Rectal smooth muscle tissue (tissue), 1 donor: ENCODE data around the gene CDT1.
"Not testable (repeated sequence)": the region's sequence is repeated elsewhere in the genome, so short reads cannot be mapped to it uniquely, and the experiment has no call there.

Experiments
- H3K27ac ChIP-seq: one replicate; pipeline ENCODE4 v1.7.0; 2013; ENCODE audit warnings: low read depth, low read length, inconsistent platforms
- H3K27me3 ChIP-seq: one replicate; pipeline ENCODE4 v1.7.0; 2013; ENCODE audit warnings: low read length; ENCODE audit not compliant: control insufficient read depth, insufficient read depth
- H3K36me3 ChIP-seq: one replicate; pipeline ENCODE4 v1.7.0; 2013; ENCODE audit warnings: low read length; ENCODE audit not compliant: control insufficient read depth, insufficient read depth
- H3K4me1 ChIP-seq: one replicate; pipeline ENCODE4 v1.7.0; 2013; ENCODE audit warnings: low read length; ENCODE audit not compliant: control insufficient read depth, insufficient read depth
- H3K4me3 ChIP-seq: one replicate; pipeline ENCODE4 v1.7.0; 2013; ENCODE audit warnings: low read length
- H3K9ac ChIP-seq: one replicate; pipeline ENCODE4 v1.7.0; 2013; ENCODE audit warnings: low read length

The CDT1 gene

GRCh38 chr16:88781140-88782077, 22.2 kb upstream of the CDT1 start:
- Histone ChIP-seq H3K4me3 (peak overlapping the region; percentile 3), H3K27me3 (no peaks in the 10 kb centered on the region), H3K9ac (no peak overlapping the region), H3K27ac (peak overlapping the region; percentile 86), H3K36me3 (no peaks in the 10 kb centered on the region), H3K4me1 (peaks cover 62% of the 10 kb centered on the region)

DNA sequence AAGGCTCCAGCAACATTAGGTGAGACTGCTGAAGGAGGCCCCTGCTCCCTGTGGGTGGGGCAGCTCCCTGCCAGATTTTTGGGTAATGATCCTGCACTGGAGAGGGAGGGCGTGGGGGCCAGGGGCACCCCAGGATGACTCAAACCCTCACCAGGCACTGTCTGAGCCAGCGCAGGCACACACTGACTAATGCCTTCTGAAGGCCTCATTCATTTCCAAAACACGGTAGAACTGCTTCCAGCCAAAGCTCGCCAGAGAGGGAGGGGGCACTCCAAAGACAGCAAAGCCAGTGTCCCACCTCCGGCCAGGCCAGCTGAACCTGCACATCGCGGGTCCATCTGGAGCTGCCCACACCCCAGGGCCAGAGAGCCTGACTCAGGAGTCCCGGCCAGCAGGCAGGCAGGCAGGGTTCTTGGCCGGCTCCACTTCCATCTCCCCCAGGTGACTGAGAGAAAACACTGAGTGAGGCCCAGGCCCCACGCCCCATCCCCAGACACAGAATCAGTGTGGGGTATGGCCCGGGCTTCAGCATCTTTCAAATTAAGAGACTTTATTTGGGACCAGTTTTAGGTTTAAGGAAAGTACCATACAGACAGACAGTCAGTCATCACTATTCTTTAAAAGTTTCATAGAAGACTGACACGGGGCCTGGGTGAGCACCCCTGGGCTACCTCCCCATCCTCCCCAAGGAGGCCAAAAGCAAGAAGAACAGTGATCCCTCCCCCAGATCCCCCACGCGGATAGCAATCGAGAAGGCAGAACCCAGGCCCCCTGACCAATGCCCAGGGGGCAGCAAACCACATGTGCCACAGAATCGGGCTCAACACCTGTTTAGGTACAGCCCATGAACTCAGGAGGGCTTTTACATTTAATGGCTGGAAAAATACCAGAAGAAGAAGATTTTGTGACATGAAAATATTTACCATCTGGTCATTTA, 20.9 kb upstream of the CDT1 start:
- Histone ChIP-seq H3K4me3 (peak overlapping the region; percentile 73), H3K36me3 (no peaks in the 10 kb centered on the region), H3K27ac (peak overlapping the region; percentile 95), H3K4me1 (peaks cover 52% of the 10 kb centered on the region), H3K27me3 (no peaks in the 10 kb centered on the region), H3K9ac (no peak overlapping the region)

DNA sequence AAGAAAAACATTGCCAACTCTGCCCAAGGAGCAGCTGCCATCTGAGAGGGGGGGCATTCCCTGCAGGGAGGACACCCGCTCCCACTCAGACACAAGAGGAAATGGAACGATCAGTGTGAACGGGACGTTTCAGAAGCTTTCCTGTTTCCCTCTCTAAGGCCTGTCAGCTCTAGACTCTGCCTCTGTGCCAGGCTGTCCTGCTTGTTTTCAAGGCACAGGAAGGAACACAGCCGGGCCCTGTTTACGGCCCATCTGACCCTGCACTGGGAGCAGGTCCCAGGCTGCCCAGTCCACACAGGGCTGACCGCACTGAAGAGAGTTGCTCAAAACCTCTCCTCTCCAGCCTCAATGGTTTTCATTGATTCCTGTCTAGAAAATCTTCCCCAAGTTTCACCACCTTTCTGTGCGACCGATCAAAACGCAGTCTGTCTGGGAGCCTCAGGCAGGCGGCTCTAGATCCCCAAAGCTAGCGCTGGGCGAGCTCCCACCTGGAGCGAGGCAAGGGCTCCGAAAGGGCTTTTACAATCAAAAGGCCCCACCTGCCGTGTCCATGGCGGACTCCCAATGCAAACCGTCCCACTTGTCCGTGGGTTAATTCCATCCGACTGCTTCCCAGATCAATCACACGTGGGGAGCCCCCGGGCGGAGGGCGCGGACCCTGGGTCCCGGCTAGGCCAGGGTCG, 20.1 kb upstream of the CDT1 start:
- Histone ChIP-seq H3K4me3 (peak overlapping the region; percentile 73), H3K27me3 (no peaks in the 10 kb centered on the region), H3K4me1 (peaks cover 46% of the 10 kb centered on the region), H3K9ac (peak overlapping the region; percentile 39), H3K36me3 (no peaks in the 10 kb centered on the region), H3K27ac (peak overlapping the region; percentile 95)

DNA sequence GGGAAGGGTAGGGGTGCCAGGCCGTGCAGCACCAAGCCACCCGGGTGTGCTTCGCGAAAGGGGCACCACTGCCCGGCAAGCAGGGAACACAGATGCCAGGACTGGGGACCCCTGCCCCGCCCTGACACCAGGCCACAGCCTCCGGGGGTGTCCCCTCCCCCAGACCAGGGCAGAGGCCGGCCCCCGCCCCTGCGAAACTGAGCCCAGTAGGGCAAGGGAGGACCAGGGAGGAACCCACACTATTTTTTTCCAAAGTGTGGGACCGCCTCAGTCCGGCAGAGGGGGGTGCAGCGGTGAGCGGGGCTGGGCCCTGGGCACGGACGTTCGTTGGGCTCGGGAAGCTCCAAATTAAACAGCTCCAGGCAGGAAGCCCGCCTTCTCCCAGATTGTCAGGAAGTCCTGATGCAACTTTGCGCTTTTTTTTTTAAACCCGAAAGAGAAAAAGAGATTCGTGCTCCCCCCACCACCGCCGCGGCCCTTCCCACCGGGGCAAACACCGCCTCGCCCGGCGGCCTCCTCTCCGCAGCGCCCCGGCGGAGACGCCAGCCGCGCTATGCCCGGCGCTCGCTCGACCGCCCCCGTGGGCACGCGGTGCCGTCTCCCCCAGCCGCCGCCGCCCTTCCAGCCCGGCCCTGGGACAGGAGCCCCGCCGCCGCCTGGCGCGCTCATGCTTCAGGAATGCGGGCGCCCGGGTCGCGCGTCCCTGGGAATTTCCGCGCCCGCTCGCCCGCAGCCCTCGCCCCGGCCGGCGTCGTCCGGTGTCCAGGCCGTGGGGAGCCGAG, 19.3 kb upstream of the CDT1 start:
- H3K4me3 ChIP-seq: peak overlapping the region; percentile 73
- H3K36me3 ChIP-seq: no peaks in the 10 kb centered on the region
- no peaks in the 10 kb centered on the region for H3K27me3 ChIP-seq
- peak overlapping the region; percentile 39 for H3K9ac ChIP-seq
- H3K27ac ChIP-seq: peak overlapping the region; percentile 95
- H3K4me1 ChIP-seq: peaks cover 41% of the 10 kb centered on the region

- Histone ChIP-seq H3K27me3 (no peaks in the 10 kb centered on the region), H3K27ac (peak overlapping the region; percentile 95), H3K36me3 (no peaks in the 10 kb centered on the region), H3K4me3 (peak overlapping the region; percentile 73), H3K9ac (no peak overlapping the region), H3K4me1 (peaks cover 36% of the 10 kb centered on the region)
Observed at GRCh38 chr16:88784856-88785105, 18.8 kb upstream of the CDT1 start.

GRCh38 chr16:88785106-88785924, 18.3 kb upstream of the CDT1 start, which contains the start of gene PIEZO1:
TSS of gene PIEZO1 (minus strand) at chr16:88785220. CDS start at chr16:88784964, 256 bp downstream.
- Histone ChIP-seq H3K4me1 (peaks cover 31% of the 10 kb centered on the region), H3K36me3 (no peaks in the 10 kb centered on the region), H3K27me3 (no peaks in the 10 kb centered on the region)

DNA sequence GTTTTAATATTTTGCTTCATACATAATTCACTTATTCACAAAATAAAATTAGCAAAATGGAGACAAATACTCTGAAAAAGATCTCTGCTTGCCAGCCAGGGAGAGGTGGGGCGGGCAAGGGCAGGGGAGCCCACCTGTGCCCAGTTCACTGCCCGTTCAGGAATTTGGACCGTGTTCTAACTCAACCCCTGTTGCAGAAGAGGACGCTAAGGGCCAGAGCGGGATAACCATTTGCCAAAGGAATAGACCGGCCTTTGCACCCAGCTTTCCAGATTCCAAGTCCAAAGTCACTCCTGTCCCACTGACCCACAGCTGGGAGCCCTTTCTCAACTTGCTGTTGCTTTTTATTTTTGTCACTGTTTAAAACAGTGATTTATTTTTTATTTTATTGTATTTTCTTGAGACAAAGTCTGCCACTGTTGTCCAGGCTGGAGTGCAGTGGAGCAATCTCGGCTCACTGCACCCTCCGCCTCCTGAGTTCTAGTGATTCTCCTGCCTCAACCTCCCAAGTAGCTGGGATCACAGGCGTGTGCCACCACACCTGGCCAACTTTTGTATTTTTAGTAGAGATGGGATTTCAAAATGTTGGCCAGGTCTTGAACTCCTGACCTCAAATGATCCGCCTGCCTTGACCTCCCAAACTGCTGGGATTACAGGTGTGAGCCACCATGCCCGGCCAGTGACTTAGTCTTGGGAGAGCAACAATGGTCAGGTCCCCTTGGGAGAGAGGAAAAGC, 15.8 kb upstream of the CDT1 start:
- H3K9ac ChIP-seq: no peak overlapping the region
- peaks cover 8% of the 10 kb centered on the region for H3K4me1 ChIP-seq
- no peaks in the 10 kb centered on the region for H3K36me3 ChIP-seq
- H3K4me3 ChIP-seq: no peak overlapping the region
- no peak overlapping the region for H3K27ac ChIP-seq
- H3K27me3 ChIP-seq: peaks cover 2% of the 10 kb centered on the region

More at GRCh38 chr16:88785106-88785924, 18.3 kb upstream of the CDT1 start, which contains the start of gene PIEZO1:
- peak within 1 kb of the TSS; percentile 73 for H3K4me3 ChIP-seq
- H3K9ac ChIP-seq: peak within 1 kb of the TSS; percentile 39
- H3K27ac ChIP-seq: peak within 1 kb of the TSS; percentile 95

DNA sequence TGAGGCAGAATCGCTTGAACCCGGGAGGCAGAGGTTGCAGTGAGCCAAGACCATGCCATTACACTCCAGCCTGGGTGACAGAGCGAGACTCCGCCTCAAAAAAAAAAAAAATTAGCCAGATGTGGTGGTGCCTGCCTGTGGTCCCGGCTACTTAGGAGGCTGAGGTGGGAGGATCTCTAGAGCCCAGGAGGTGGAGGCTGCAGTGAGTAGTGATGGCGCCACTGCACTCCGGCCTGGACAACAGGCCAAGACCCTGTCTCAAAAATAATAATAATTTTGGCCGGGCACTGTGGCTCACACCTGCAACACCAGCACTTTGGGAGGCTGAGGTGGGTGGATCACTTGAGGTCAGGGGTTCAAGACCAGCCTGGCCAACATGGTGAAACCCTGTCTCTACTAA, 14.8 kb upstream of the CDT1 start:
- H3K27ac ChIP-seq, H3K4me3 ChIP-seq, H3K9ac ChIP-seq, H3K4me1 ChIP-seq, H3K36me3 ChIP-seq, H3K27me3 ChIP-seq: not testable (repeated sequence)

- no peak overlapping the region for H3K9ac ChIP-seq
- no peak overlapping the region for H3K27ac ChIP-seq
- H3K4me3 ChIP-seq: no peak overlapping the region
- peaks cover 3% of the 10 kb centered on the region for H3K27me3 ChIP-seq
- H3K4me1 ChIP-seq: no peaks in the 10 kb centered on the region
- no peaks in the 10 kb centered on the region for H3K36me3 ChIP-seq
Observed at GRCh38 chr16:88789594-88789993, 14.0 kb upstream of the CDT1 start.

GRCh38 chr16:88790312-88791211, 13.0 kb upstream of the CDT1 start:
- Histone ChIP-seq H3K4me1 (no peaks in the 10 kb centered on the region), H3K9ac (no peak overlapping the region), H3K27me3 (peaks cover 3% of the 10 kb centered on the region), H3K4me3 (no peak overlapping the region), H3K36me3 (no peaks in the 10 kb centered on the region), H3K27ac (no peak overlapping the region)
